Measurements from ENCODE around the gene TRIM52. TPM values are rescaled to one million over a fixed set of nuclear protein-coding genes. Genes with fewer than 3 reads are reported as not detected.
A peak's percentile ranks its signal among the peaks of the same experiment; 100 is the strongest.

Gene TRIM52
- total and polyA plus RNA-seq, 9 of the 15 experiments (the other 6 are each of a cell fraction or from before 2014, with no cell fraction given) = 3.3 to 21.9 (median 13.5) TPM

GRCh38 chr5:181246276-181247049 lies 14.5 kb downstream of the TRIM52 start (continued):
- TF ChIP-seq CUX1 (CRISPR knock-in tag; IDR thresholded peaks at IDR 0.05) (no peak), ARID3B (CRISPR knock-in tag; IDR thresholded peaks at IDR 0.05; ENCODE audit: borderline replicate concordance) (no peak), NELFE (IDR thresholded peaks at IDR 0.05; ENCODE audit: insufficient read depth, insufficient read length) (no peak), GATAD2A (IDR thresholded peaks at IDR 0.05) (no peak), CAMTA2 (CRISPR knock-in tag; conservative IDR thresholded peaks at IDR 0.05) (0 out of 2 replicates have a peak, but pooled peaks have one; percentile 22), MEIS2 (IDR thresholded peaks at IDR 0.05; ENCODE audit: partially characterized antibody) (no peak), RBM15 (IDR thresholded peaks at IDR 0.05; ENCODE audit: insufficient read depth, low read length) (no peak), GTF2E2 (tag; IDR thresholded peaks at IDR 0.05) (no peak), TSC22D4 (tag; IDR thresholded peaks at IDR 0.05) (no peak), RBM17 (IDR thresholded peaks at IDR 0.05; ENCODE audit: borderline replicate concordance, low read depth, low read length) (no peak), ZNF644 (tag; IDR thresholded peaks at IDR 0.05; ENCODE audit: low read depth) (no peak), ZHX1 (conservative IDR thresholded peaks at IDR 0.05; ENCODE audit: low read length) (no peak), MLLT1 (IDR thresholded peaks at IDR 0.05) (peak in 1 of 2 experiments; percentile 66; a peak in 2 of 4 replicates), POLR2B (IDR thresholded peaks at IDR 0.05; ENCODE audit: low read depth, partially characterized antibody) (peak; percentile 69), HOXB6 (CRISPR knock-in tag; IDR thresholded peaks at IDR 0.05; ENCODE audit: borderline replicate concordance) (no peak)
